DLD1 (cell line): Measurements from ENCODE around the gene KRT15.
"Not testable (repeated sequence)": the region's sequence is repeated elsewhere in the genome, so short reads cannot be mapped to it uniquely, and the experiment has no call there.

ENCODE experiments used
- in situ Hi-C: cut with HindIII; loops from 2 replicates; pipeline ENCODE4 v1.10.0; 2017; ENCODE audit warnings: low sequenced_read_pairs

The KRT15 gene

DNA sequence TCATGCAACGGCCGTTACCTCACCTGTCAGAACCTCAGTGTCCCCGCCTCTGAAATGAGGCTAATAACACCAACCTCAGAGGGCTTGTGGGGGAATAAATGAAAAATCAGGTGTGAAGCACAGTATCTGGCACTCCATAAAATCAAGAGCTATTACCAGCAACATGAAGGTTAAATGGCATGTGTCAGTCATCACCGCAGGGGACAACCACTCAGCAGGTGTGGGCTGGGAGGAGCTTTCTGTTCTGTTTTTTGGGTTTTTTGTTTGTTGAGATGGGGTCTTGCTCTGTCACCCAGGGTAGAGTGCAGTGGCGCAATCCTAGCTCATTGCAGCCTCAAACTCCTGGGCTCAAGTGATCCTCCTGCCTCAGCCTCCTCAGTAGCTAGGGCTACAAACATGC, 26.2 kb upstream of the KRT15 start:
- in situ Hi-C loops, result no loop called here

DNA sequence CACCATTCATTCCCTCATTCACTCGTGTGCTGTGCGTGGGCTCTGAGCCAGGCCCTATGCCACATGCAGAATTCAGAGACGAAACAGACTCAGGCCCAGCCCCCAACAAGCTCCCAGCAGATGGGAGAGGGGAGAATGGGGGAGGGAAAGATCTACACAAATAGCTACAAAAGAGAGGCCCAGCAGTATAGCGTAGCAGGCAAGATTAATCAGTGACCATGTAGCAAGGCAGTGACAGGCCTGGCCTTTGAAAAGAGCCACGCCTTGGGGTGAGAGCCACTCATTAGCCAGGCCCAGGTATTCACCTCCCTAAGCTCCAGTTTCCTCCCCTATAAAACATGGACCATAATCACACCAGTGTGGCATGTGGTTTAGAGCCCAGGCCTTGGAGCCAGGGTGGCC, 25.8 kb upstream of the KRT15 start:
- in situ Hi-C loops, result no loop called here

GRCh38 chr17:41542786-41543185, 24.1 kb upstream of the KRT15 start:
- in situ Hi-C loops, result not testable (repeated sequence)

- in situ Hi-C loops, result no loop called here
Measured at GRCh38 chr17:41542357-41542756, 23.7 kb upstream of the KRT15 start.

GRCh38 chr17:41540921-41541625, 22.4 kb upstream of the KRT15 start:
- in situ Hi-C loops, result no loop called here

- in situ Hi-C loops, result no loop called here
Measured at GRCh38 chr17:41539979-41540701, 21.4 kb upstream of the KRT15 start.

GRCh38 chr17:41539071-41539492, 20.4 kb upstream of the KRT15 start:
- in situ Hi-C loops, result no loop called here

DNA sequence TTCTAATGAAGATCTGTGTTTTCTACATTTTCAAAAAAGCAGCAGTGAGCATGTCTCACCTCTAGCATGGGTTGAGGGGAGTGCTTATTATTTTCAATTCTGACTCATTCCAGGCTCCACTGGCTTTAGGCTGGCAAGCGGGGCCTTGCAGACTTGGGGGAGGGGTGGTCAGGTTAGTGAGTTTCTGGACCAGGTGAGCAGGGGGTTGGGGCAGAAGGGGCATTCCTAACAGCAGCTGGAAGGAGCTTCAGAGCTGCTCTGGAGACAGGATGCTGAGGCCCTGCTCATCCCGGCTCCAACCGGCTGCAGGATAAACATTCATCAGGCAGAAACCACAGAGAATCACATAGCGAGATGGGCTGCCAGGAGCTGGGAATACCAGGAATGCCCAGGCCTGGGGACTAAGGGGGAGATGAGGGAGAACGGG, 19.9 kb upstream of the KRT15 start:
- in situ Hi-C loops, result no loop called here

GRCh38 chr17:41537990-41538389, 19.3 kb upstream of the KRT15 start:
- in situ Hi-C loops, result no loop called here

DNA sequence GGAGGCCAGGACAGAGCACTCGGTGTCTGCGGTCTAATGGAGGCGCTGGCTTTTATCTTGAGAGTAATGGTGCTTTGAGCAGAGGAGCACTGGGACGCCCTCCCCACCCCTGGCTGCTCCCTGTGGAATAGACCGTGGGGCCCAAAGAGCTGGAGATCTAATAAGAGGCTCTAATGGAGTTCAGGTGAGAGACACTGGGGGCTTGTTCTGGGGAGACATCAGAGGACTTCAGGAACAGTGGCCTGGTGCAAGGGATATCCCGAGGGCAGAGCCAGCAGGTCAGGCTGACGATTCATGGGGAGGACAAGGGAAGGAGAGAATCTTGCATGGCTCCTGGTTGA, 18.9 kb upstream of the KRT15 start:
- in situ Hi-C loops, result no loop called here

DNA sequence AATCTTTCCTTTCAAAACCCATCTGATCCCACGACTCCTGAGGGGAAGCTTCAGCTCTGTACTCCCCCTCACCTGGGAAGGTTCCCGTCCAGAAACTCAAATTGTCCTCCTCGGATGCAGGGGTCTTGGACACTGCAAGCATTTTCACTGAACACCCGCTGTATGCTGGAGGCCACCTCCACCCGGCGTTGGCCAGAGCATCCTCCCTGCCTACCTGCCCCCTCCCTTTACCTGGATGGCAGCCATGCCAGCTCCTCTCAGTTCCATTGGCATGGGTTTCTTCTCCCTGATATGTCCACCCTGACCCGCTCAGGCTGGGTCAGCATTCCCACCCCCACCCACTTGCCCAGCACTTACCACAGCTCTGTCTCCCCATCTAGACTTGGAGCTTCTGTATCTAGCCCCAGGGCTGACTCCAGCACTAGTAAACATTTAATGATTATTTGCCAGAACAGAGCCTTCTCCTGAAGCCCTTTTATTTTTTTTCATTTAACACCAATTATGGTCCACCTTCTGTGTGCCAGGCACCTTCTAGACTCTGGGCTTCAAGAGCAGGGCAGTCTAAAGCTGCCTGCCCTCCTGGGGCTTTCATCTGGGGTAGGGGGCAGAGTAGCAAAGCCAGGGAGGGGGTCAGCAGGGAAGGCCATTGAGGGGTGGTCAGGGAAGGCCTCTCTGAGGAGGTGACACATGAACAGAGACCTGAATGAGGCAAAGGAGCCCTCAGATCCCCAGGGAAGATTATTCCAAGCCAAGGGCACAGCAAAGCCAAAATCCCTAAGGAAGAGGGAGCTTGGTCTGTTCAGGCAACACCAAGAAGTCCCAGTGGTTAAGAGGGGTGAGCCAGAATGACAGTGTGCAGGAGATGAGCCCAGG, 18.3 kb upstream of the KRT15 start:
- in situ Hi-C loops, result no loop called here

- in situ Hi-C loops, result no loop called here
Measured at GRCh38 chr17:41535764-41536481, 17.2 kb upstream of the KRT15 start.

DNA sequence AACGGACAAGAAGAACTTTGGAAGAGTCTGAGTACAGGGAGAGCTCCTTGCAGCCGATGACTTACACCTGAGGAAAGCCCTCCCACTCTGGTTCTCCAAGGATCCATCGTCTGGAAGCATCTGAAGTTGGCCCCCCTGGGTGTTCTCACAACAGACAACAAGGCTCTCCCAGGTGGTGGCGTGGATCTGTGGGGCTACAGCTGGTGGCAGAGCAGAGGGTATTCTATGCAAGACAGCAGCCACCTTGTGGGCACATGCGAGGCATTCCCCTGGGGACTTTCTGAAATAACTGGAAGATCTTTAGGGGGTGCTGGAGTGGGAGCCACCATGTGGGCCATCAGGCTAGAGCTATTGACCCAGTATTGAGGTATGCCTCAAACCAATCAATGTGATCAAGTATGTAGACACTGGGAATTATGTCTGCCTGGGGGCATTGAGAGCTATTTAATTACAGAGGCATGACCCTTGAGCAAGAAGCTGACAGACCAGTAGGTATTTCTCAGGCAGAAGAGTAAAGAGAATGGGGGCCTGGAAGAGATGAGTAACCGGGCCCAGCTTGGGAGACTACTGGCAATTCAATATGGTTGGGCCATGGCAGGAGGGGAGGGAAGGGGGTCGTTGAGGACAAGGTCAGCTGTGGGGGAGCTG, 16.3 kb upstream of the KRT15 start:
- in situ Hi-C loops, result no loop called here

- in situ Hi-C loops, result no loop called here
Measured at GRCh38 chr17:41533613-41534012, 14.9 kb upstream of the KRT15 start.

DNA sequence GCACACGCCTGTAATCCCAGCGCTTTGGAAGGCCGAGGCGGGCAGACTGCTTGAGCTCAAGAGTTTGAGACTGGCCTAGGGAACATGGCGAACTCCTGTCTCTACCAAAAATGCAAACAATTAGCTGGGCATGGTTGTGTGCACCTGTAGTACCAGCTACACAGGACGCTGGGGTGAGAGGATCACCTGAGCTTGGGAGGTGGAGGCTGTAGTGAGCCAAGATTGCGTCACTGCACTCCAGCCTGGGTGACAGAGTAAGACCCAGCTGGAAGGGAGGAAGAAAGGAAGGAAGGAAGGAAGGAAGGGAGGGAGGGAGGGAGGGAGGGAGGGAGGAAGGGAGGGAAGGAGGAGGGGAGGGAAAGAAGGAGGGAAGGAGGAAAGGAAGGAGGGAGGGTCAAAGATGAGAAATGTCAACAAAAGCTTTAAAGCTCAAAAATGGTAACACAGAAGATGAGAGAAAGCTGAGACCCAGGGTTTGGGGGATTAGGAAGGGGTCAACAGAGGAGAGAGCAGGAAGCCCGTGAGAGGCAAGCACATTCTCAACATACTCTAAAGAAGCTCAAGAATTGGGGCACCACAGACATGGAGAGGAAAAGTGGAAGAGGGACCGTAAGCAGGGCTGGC, 14.4 kb upstream of the KRT15 start:
- in situ Hi-C loops, result no loop called here

DNA sequence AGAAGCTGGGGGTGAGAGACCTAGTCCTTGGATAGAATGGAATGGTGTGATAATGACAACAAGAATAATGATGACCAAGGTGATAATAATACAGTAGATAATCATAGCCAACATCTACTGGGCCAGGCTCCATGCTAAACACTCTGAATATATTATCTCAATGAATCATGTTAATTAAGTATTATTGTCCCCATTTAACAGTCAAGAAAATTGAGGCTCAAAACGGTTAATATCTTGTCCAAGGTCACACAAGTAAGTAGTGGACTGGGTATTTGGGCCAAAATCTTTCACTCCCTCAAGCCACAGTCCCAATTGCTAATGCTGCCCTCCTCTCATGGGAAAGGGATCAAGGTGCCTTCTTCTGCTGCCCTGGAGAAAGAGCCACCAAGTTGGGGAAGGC, 13.3 kb upstream of the KRT15 start:
- in situ Hi-C loops, result no loop called here

DNA sequence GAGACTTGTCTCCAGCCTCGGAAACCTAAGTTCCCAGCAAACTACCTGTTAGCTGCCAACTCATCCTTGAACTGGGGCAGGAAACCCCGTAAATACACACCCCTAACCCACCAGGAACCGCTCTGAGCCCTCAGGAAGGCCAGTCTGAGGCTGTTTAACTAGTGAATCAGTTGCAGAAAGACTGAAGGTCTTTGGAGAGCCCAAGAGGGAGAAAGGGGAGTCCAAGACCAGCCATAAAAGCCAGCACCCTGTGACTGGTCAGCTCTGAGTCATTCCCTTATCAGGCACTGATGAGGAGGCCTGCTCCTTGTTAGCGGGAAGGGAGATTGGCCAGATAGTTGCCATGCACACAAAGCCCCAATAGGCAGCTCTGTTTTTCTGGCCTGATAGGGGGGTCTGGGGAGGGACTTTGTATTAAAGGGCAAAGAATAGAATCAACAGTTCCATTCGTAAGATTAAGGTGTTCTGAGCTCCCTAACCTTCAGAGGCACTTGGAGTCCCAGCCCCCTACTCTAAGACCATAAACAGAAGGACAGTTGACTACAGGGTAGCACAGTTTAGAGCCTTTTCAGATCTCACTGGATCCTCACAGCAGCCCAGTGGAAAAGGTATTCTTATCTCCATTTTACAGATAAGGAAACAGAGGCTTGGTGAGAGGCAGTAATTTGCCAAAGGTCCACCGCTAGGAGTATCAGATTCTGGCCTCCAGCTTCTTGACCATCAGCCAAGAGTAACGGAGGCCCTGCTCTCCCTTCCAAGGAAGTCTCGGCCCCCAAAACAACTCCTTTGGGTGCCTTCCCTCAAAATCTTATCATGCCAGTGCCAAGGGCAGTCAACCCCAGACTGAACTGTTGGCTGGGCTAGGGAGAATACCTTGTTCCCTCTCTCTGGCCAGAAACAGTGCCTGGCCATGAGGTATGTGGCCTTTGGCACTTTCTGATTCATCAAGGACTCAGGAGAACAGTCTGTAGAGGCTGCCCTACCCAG, 11.7 kb upstream of the KRT15 start:
- in situ Hi-C loops, result no loop called here

DNA sequence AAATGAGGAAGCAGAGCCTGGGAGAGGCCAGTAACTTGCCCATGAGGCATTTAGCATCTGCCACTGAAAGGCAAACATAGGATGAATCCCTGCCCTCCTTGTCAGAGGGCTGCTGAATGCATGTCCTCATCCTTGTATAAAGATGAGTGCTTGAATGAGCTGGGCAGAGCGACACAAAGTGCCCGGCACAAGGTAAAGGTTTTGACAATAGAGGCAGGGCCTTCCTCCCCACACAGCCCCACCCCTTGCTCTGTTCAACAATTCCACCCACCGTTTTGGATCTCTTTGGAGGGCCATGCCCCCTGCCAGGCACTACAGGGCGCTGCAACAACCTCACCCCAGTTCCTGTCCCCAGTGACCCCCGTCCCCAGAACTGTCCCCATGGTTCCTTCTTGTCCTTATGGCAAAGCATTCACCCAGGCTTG, 10.8 kb upstream of the KRT15 start:
- in situ Hi-C loops, result no loop called here

- in situ Hi-C loops, result no loop called here
Measured at GRCh38 chr17:41528959-41529353, 10.3 kb upstream of the KRT15 start.
